Measurements from ENCODE around the gene CCDC85B. TPM values are rescaled to one million over a fixed set of nuclear protein-coding genes. Genes with fewer than 3 reads are reported as not detected.

Gene CCDC85B
- total RNA-seq, 1 donor from 2014 or later = 29.3 TPM

DNA sequence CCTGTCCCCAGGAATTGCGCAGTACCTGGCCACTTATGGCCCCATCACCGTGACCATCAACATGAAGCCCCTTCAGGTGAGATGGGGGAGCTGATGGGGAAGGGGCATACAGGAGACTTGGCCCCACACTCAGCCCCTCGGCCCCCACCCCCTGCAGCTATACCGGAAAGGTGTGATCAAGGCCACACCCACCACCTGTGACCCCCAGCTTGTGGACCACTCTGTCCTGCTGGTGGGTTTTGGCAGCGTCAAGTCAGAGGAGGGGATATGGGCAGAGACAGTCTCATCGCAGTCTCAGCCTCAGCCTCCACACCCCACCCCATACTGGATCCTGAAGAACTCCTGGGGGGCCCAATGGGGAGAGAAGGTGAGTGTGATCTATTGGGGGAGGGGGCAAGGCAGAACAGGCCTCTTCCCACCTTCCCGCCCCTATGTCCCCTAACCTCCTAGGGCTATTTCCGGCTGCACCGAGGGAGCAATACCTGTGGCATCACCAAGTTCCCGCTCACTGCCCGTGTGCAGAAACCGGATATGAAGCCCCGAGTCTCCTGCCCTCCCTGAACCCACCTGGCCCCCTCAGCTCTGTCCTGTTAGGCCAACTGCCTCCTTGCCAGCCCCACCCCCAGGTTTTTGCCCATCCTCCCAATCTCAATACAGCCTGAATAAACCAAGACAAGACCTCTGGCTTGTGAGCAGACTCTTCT, 7.3 kb upstream of the CCDC85B start:
- TF ChIP-seq, protein P1, sequence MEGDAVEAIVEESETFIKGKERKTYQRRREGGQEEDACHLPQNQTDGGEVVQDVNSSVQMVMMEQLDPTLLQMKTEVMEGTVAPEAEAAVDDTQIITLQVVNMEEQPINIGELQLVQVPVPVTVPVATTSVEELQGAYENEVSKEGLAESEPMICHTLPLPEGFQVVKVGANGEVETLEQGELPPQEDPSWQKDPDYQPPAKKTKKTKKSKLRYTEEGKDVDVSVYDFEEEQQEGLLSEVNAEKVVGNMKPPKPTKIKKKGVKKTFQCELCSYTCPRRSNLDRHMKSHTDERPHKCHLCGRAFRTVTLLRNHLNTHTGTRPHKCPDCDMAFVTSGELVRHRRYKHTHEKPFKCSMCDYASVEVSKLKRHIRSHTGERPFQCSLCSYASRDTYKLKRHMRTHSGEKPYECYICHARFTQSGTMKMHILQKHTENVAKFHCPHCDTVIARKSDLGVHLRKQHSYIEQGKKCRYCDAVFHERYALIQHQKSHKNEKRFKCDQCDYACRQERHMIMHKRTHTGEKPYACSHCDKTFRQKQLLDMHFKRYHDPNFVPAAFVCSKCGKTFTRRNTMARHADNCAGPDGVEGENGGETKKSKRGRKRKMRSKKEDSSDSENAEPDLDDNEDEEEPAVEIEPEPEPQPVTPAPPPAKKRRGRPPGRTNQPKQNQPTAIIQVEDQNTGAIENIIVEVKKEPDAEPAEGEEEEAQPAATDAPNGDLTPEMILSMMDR (conservative IDR thresholded peaks at IDR 0.05) = no peak
- H3K27me3 Mint-ChIP-seq (ENCODE audit: low read depth) = no peaks in the 10 kb centered on the region

GRCh38 chr11:65883786-65884715, 6.4 kb upstream of the CCDC85B start:
- peak overlapping the region; percentile 93 for H3K4me3 Mint-ChIP-seq

More for the DNA sequence above, 7.3 kb upstream of the CCDC85B start:
- H3K27ac Mint-ChIP-seq (ENCODE audit: unreplicated experiment) = no peak overlapping the region
- H3K4me3 Mint-ChIP-seq = no peak overlapping the region
- peaks cover 24% of the 10 kb centered on the region for H3K4me1 Mint-ChIP-seq
- peaks cover 4% of the 10 kb centered on the region for H3K36me3 Mint-ChIP-seq (ENCODE audit: low read depth)
- no peak for DNase-seq (ENCODE audit: low read depth, low spot score)
- H3K9me3 Mint-ChIP-seq = no peaks in the 10 kb centered on the region

GRCh38 chr11:65884716-65885092, 5.8 kb upstream of the CCDC85B start:
- Mint-ChIP-seq H3K36me3 (ENCODE audit: low read depth) (peaks cover 4% of the 10 kb centered on the region), H3K4me1 (peaks cover 36% of the 10 kb centered on the region), H3K27me3 (ENCODE audit: low read depth) (peaks cover 5% of the 10 kb centered on the region), H3K9me3 (no peaks in the 10 kb centered on the region), H3K4me3 (peak overlapping the region; percentile 93), H3K27ac (ENCODE audit: unreplicated experiment) (no peak overlapping the region)
- TF ChIP-seq, protein P1 (conservative IDR thresholded peaks at IDR 0.05) = peak; percentile 97
- DNase-seq (ENCODE audit: low read depth, low spot score) = peak; percentile 81

More at GRCh38 chr11:65883786-65884715, 6.4 kb upstream of the CCDC85B start:
- Mint-ChIP-seq H3K36me3 (ENCODE audit: low read depth) (peaks cover 4% of the 10 kb centered on the region), H3K9me3 (no peaks in the 10 kb centered on the region), H3K4me1 (peaks cover 30% of the 10 kb centered on the region), H3K27me3 (ENCODE audit: low read depth) (peaks cover 3% of the 10 kb centered on the region), H3K27ac (ENCODE audit: unreplicated experiment) (no peak overlapping the region)
- no peak for DNase-seq (ENCODE audit: low read depth, low spot score)
- TF ChIP-seq, protein P1 (conservative IDR thresholded peaks at IDR 0.05) = no peak

GRCh38 chr11:65885231-65885630, 5.2 kb upstream of the CCDC85B start:
- Mint-ChIP-seq H3K27me3 (ENCODE audit: low read depth) (peaks cover 10% of the 10 kb centered on the region), H3K9me3 (no peaks in the 10 kb centered on the region), H3K36me3 (ENCODE audit: low read depth) (peaks cover 4% of the 10 kb centered on the region), H3K4me1 (peaks cover 41% of the 10 kb centered on the region), H3K4me3 (peak overlapping the region; percentile 23), H3K27ac (ENCODE audit: unreplicated experiment) (no peak overlapping the region)
- TF ChIP-seq, protein P1 (conservative IDR thresholded peaks at IDR 0.05) = no peak
- no peak for DNase-seq (ENCODE audit: low read depth, low spot score)

DNA sequence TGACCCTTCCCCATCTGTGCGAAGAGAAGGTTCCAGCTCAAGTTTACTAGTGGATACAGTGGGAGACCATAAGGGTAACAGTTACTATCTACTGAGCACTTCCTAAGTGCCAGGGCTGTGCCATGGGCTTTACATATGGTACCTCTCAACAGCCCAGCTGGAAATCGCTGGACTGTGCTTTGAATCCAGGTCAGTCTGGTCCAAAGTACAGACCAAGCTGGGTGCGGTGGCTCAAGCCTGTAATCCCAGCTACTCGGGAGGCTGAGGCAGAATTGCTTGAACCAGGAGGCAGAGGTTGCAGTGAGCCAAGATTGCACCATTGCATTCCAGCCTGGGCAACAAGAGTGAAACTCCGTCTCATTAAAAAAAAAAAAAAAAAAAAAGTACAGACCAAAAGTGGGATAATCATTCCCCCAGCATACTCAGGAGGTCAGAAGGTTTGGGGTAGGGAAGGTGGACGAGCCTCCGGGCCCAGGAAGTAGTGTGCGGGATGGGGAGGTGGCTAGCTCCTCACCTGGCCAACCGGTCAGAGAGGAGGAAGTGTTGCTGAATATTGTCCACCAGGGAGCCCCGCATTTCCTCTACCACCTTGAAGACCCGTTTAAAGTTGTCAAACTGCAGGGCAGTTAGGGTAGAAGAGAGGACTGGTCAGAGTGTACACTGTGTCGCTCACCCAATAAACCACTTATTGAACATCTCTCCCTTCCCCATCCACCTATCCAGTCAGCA, 4.5 kb upstream of the CCDC85B start:
- peaks cover 11% of the 10 kb centered on the region for H3K27me3 Mint-ChIP-seq (ENCODE audit: low read depth)
- no peak for DNase-seq (ENCODE audit: low read depth, low spot score)
- H3K27ac Mint-ChIP-seq (ENCODE audit: unreplicated experiment) = no peak overlapping the region
- no peaks in the 10 kb centered on the region for H3K9me3 Mint-ChIP-seq
- H3K4me3 Mint-ChIP-seq = no peak overlapping the region
- H3K36me3 Mint-ChIP-seq (ENCODE audit: low read depth) = peaks cover 4% of the 10 kb centered on the region
- TF ChIP-seq, protein P1 (conservative IDR thresholded peaks at IDR 0.05) = no peak
- H3K4me1 Mint-ChIP-seq = peaks cover 43% of the 10 kb centered on the region

All from neural crest cell (in vitro differentiated cells).